ENCODE data around the gene CTSA.

The CTSA gene

DNA sequence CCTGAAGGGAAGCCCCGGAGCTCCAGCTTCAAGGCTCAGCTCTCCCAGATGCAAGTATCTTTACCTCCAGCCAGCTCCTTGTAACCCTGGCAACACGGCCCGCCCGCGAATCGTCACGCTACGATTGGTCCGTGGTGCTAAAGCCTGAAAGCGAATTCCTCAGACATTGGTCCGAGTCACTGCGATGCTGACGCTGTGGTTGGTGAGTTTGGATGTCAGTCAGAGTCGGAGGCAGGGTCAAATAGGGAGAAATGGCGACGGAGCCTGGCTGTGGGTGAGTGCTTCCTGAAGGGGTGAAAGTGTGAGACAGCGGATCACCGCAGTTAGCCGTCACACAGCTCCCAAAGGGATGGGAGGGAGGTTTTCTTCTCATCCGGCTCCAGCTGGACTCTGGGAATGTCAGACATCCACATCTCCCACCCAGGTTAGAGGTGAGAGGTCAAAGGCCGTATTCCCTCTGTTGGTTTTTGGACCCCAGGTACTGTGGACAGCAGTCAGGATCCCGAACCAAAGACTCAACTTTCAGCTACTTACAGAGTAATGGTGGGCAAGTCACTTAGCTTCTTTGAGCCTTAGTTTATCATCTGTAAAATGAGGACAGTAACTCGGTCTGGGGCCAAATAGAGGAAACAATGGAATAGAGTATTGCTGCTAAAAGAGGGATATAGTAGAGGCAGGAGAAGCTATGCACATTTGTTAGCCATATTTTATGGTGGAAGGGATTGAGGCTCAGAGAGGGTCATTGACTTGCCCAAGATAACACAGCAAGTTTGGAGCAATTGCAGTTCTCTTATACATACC lies 9.9 kb upstream of the CTSA start, which contains the start of gene ZSWIM1:
Gene ZSWIM1, plus strand, starts transcription at position 240 of the 801 bp plus-strand sequence. CDS start 1,366 bp downstream, outside the sequence.
- Histone ChIP-seq H3K27me3 (ENCODE audit: control insufficient read depth in 3 of 3, insufficient read depth in 3 of 3, low read depth in 1 of 3, low read length in 3 of 3) (no peaks in the 10 kb centered on the region), H3K79me1 (ENCODE audit: low read depth, low read length) (peaks cover 1% of the 10 kb centered on the region), H3K14ac (ENCODE audit: low read length) (no peak within 1 kb of the TSS), H3K9me3 (replicated peaks in 1 of 2; ENCODE audit: control insufficient read depth in 2 of 2, insufficient read depth in 1 of 2, low read depth in 1 of 2, low read length in 2 of 2) (peaks cover 0 to 1% of the 10 kb centered on the region in 2 donors), H4K8ac (ENCODE audit: low read depth, low read length) (no peak within 1 kb of the TSS), H2AFZ (ENCODE audit: low read length) (peak within 1 kb of the TSS; percentile 83), H3K4me1 (ENCODE audit: control insufficient read depth in 2 of 2, insufficient read depth in 1 of 2, low read depth in 1 of 2, low read length in 2 of 2) (peaks cover 0 to 3% of the 10 kb centered on the region in 2 donors), H2BK120ac (ENCODE audit: low read depth, low read length) (no peak within 1 kb of the TSS), H2AK5ac (ENCODE audit: low read depth, low read length) (no peak within 1 kb of the TSS), H3K23ac (ENCODE audit: low read depth, low read length, poor library complexity) (no peak within 1 kb of the TSS), H3K36me3 (replicated peaks in 1 of 2; ENCODE audit: control insufficient read depth in 2 of 2, insufficient read depth in 2 of 2, low read length in 2 of 2) (peaks cover 21 to 51% of the 10 kb centered on the region in 2 donors), H2BK12ac (ENCODE audit: low read length) (no peak within 1 kb of the TSS), H3K27ac (replicated peaks; ENCODE audit: low read length) (peak within 1 kb of the TSS; percentile 70), H3K4me3 (ENCODE audit: low read length in 2 of 2) (peak within 1 kb of the TSS; percentile 77 to 95), H3K4ac (ENCODE audit: low read length) (no peak within 1 kb of the TSS), H2BK5ac (ENCODE audit: low read length) (no peak within 1 kb of the TSS), H4K91ac (ENCODE audit: low read depth, low read length, poor library complexity) (no peak within 1 kb of the TSS), H2BK15ac (ENCODE audit: low read length) (no peak within 1 kb of the TSS), H3K18ac (ENCODE audit: low read length) (peak within 1 kb of the TSS; percentile 88), H3K9ac (ENCODE audit: low read depth, low read length, poor library complexity) (peak within 1 kb of the TSS; percentile 87), H3K4me2 (ENCODE audit: insufficient read depth, low read length, poor library complexity, severe bottlenecking) (peak within 1 kb of the TSS; percentile 81)
- peak; percentile 99 for DNase-seq (ENCODE audit: low spot score)
- no CpG with 5 or more reads among the region's 23 CpGs for WGBS, 2 donors (ENCODE audit: extremely low coverage in 2 of 2, insufficient read length in 2 of 2, insufficient replicate concordance in 1 of 2)

GRCh38 chr20:45882469-45883099 lies 8.6 kb upstream of the CTSA start:
- no peak overlapping the region for H2BK5ac ChIP-seq (ENCODE audit: low read length)
- H3K4me3 ChIP-seq (ENCODE audit: low read length in 2 of 2), result no peak overlapping the region
- WGBS, 2 donors (ENCODE audit: extremely low coverage in 2 of 2, insufficient read length in 2 of 2, insufficient replicate concordance in 1 of 2), result no CpG with 5 or more reads among the region's 4 CpGs
- H2BK12ac ChIP-seq (ENCODE audit: low read length), result no peak overlapping the region
- H2BK15ac ChIP-seq (ENCODE audit: low read length), result no peak overlapping the region
- H3K36me3 ChIP-seq (replicated peaks in 1 of 2; ENCODE audit: control insufficient read depth in 2 of 2, insufficient read depth in 2 of 2, low read length in 2 of 2), result peaks cover 21 to 54% of the 10 kb centered on the region in 2 donors
- no peak overlapping the region for H3K27ac ChIP-seq (replicated peaks; ENCODE audit: low read length)
- H3K4me1 ChIP-seq (ENCODE audit: control insufficient read depth in 2 of 2, insufficient read depth in 1 of 2, low read depth in 1 of 2, low read length in 2 of 2), result peaks cover 0 to 3% of the 10 kb centered on the region in 2 donors
- no peak overlapping the region for H2AFZ ChIP-seq (ENCODE audit: low read length)
- no peak overlapping the region for H3K4ac ChIP-seq (ENCODE audit: low read length)
- H4K8ac ChIP-seq (ENCODE audit: low read depth, low read length), result no peak overlapping the region
- H2BK120ac ChIP-seq (ENCODE audit: low read depth, low read length), result no peak overlapping the region
- H4K91ac ChIP-seq (ENCODE audit: low read depth, low read length, poor library complexity), result no peak overlapping the region
- H3K18ac ChIP-seq (ENCODE audit: low read length), result no peak overlapping the region
- no peak overlapping the region for H3K23ac ChIP-seq (ENCODE audit: low read depth, low read length, poor library complexity)
- H3K9me3 ChIP-seq (replicated peaks in 1 of 2; ENCODE audit: control insufficient read depth in 2 of 2, insufficient read depth in 1 of 2, low read depth in 1 of 2, low read length in 2 of 2), result peaks cover 0 to 1% of the 10 kb centered on the region in 2 donors
- H3K14ac ChIP-seq (ENCODE audit: low read length), result no peak overlapping the region
- no peak for DNase-seq (ENCODE audit: low spot score)
- no peak overlapping the region for H3K9ac ChIP-seq (ENCODE audit: low read depth, low read length, poor library complexity)
- no peaks in the 10 kb centered on the region for H3K27me3 ChIP-seq (ENCODE audit: control insufficient read depth in 3 of 3, insufficient read depth in 3 of 3, low read depth in 1 of 3, low read length in 3 of 3)
- H3K4me2 ChIP-seq (ENCODE audit: insufficient read depth, low read length, poor library complexity, severe bottlenecking), result no peak overlapping the region
- H2AK5ac ChIP-seq (ENCODE audit: low read depth, low read length), result no peak overlapping the region
- peaks cover 1% of the 10 kb centered on the region for H3K79me1 ChIP-seq (ENCODE audit: low read depth, low read length)

DNA sequence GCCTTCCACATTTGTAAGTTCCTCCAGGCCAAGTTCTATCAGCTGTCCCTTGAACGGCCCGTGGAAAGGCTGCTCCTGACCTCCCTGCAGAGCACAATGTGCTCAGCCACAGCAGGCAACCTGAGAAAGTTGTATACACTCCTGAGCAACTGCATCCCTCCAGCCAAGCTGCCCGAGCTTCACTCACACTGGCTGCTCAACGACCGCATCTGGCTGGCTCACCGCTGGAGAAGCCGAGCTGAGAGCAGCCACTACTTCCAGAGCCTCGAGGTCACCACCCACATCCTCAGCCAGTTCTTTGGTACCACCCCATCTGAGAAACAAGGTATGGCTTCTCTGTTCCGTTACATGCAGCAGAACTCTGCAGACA lies 8.1 kb upstream of the CTSA start:
- Histone ChIP-seq H3K4ac (ENCODE audit: low read length) (no peak overlapping the region), H4K91ac (ENCODE audit: low read depth, low read length, poor library complexity) (no peak overlapping the region), H2AK5ac (ENCODE audit: low read depth, low read length) (no peak overlapping the region), H3K14ac (ENCODE audit: low read length) (no peak overlapping the region), H3K18ac (ENCODE audit: low read length) (no peak overlapping the region), H2BK120ac (ENCODE audit: low read depth, low read length) (no peak overlapping the region), H2BK5ac (ENCODE audit: low read length) (no peak overlapping the region), H3K4me1 (ENCODE audit: control insufficient read depth in 2 of 2, insufficient read depth in 1 of 2, low read depth in 1 of 2, low read length in 2 of 2) (peaks cover 0 to 3% of the 10 kb centered on the region in 2 donors), H3K4me2 (ENCODE audit: insufficient read depth, low read length, poor library complexity, severe bottlenecking) (no peak overlapping the region), H3K4me3 (ENCODE audit: low read length in 2 of 2) (no peak overlapping the region), H3K9ac (ENCODE audit: low read depth, low read length, poor library complexity) (no peak overlapping the region), H3K9me3 (replicated peaks in 1 of 2; ENCODE audit: control insufficient read depth in 2 of 2, insufficient read depth in 1 of 2, low read depth in 1 of 2, low read length in 2 of 2) (peaks cover 0 to 1% of the 10 kb centered on the region in 2 donors), H2BK12ac (ENCODE audit: low read length) (no peak overlapping the region), H3K36me3 (replicated peaks in 1 of 2; ENCODE audit: control insufficient read depth in 2 of 2, insufficient read depth in 2 of 2, low read length in 2 of 2) (peaks cover 19 to 51% of the 10 kb centered on the region in 2 donors), H2AFZ (ENCODE audit: low read length) (no peak overlapping the region), H3K23ac (ENCODE audit: low read depth, low read length, poor library complexity) (no peak overlapping the region), H3K27ac (replicated peaks; ENCODE audit: low read length) (no peak overlapping the region), H4K8ac (ENCODE audit: low read depth, low read length) (no peak overlapping the region), H3K27me3 (ENCODE audit: control insufficient read depth in 3 of 3, insufficient read depth in 3 of 3, low read depth in 1 of 3, low read length in 3 of 3) (no peaks in the 10 kb centered on the region), H3K79me1 (ENCODE audit: low read depth, low read length) (peaks cover 1% of the 10 kb centered on the region), H2BK15ac (ENCODE audit: low read length) (no peak overlapping the region)
- DNase-seq (ENCODE audit: low spot score), result no peak
- no CpG with 5 or more reads among the region's 9 CpGs for WGBS, 2 donors (ENCODE audit: extremely low coverage in 2 of 2, insufficient read length in 2 of 2, insufficient replicate concordance in 1 of 2)

All from neuronal stem cell (in vitro differentiated cells).